GM18499 (cell line): ENCODE data around the gene PAX7.

Experiments
- ATAC-seq: cut with Tn5 transposase; IDR thresholded peaks from one replicate; pipeline ENCODE4 v1.9.1; 2021; ENCODE audit warnings: moderate number of reproducible peaks; ENCODE audit not compliant: insufficient read depth, unreplicated experiment

The PAX7 gene

GRCh38 chr1:18618546-18619466, 11.8 kb upstream of the PAX7 start:
- ATAC-seq: no peak

DNA sequence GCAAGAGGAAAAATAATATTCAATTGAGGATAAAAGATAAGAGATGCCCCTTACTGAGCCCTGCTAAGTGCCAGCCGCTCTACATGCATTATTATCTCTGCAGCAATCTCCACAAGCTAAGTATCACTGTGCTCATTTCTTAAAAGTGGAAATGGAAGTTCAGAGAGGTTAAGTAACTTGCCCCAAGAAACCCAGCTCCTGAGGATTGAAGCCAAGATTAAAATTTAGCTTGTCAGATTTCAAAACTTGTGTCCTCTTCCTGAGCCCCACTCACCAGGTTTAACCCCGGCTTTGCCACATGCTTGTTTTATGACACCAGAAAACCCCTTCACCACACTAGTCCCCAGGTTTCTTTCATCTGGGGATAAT, 11.2 kb upstream of the PAX7 start:
- ATAC-seq: no peak

DNA sequence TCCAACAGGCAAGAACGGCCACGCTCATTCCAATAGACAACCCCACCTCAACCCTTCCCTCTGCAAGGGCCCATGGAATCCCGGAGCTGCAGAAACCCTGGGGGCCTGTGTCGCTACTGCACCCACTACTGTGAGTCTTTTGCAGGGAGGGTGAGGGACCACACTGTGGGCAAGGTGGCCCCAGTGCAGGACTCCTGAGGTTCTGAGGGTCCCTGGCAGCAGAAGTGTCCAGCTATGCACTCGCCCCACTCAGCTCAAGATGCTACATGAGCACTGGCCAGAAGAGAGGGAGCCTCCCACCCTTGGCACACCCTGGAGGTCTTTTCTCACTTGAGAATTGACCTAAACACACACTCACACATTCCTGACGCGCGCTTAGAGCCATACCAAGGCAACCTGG, 2.1 kb upstream of the PAX7 start:
- ATAC-seq: no peak

DNA sequence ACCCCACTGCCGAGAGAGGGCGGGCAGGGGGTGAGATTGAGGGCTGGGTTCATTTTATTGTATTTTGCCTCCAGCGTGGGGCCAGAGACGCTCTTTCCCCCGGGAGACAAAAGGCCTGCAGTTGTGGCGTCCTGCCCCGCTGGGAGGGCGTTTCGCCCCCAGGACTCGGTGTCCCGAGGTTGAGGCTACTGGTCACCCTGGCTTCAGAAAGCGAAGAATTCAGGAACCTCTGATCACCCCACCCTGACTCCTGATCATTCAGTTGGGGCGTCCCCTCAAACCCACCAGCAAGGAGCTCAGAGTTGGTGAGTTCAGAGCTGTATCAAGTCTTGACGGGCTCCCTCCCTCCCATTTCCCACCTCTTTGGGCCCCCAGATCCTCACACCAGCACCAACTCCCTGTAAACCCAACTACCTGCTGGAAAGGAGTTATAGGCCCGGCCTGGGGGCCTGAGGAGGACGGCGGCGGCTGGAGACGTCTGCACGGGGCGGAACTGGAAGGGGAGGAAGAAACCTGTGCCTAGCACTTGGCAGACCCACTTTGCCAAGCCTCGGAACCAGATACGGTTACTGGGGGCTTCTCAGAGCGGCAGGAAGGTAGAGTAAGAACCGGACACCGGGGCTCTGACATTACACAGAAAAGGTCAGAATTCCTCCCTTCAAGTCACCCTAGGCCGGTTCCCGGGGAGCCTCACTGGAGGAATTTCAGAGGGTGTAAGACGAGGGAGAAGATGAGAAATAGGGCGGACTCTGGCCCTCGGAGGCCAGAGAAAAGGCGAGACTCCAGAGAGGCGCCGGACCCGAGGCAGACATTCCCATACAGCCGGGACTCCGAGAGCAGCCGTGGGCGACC, 761 bp upstream of the PAX7 start:
- ATAC-seq: no peak

- no peak for ATAC-seq
Observed at GRCh38 chr1:18631496-18632217, 1.0 kb downstream of the PAX7 start.

GRCh38 chr1:18632218-18632588, 1.6 kb downstream of the PAX7 start:
- no peak for ATAC-seq

DNA sequence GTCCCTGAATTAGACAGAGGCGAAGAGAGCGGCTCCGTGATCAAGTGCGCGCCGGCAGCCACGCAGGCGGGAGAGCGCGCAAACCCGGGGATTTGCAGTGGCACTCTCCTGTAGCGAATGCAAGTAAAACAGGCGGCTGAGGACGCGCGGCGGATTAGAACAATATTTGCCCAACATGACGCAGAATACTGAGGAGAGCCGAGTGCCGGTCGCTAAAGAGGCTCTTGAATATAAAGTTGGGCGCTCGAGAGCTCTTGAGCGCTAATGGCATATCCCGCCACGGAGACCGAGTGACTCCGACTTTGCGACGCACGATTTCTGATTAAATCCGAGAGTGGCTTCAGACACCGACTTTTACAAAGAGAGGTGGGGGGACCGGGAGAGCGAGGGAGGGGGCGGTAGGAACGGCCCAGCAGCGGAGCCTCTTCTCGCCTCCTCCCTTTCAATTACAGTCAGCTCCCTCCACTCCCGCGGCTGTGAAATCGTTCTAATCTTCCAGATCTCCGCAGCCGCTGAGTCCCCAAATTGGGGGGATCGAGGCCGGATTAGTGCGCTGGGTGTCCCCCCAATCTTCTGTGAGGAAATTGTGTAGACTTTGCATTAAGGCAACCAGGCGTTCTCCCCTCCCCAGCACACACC, 2.3 kb downstream of the PAX7 start:
- no peak for ATAC-seq

- ATAC-seq: no peak
Observed at GRCh38 chr1:18633422-18634155, 2.9 kb downstream of the PAX7 start.

DNA sequence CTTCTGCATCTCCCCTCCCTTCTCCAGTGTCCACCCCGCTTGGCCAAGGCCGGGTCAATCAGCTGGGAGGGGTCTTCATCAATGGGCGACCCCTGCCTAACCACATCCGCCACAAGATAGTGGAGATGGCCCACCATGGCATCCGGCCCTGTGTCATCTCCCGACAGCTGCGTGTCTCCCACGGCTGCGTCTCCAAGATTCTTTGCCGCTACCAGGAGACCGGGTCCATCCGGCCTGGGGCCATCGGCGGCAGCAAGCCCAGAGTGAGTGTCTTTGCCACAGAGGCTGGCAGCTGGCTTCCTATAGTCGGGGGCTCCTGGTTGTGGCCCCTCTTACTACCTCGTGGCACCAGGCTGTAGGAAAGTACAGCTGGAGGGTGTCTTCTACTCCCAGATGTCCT, 3.6 kb downstream of the PAX7 start:
- no peak for ATAC-seq

GRCh38 chr1:18635070-18635577, 4.5 kb downstream of the PAX7 start:
- no peak for ATAC-seq

GRCh38 chr1:18635891-18636595, 5.4 kb downstream of the PAX7 start:
- no peak for ATAC-seq

DNA sequence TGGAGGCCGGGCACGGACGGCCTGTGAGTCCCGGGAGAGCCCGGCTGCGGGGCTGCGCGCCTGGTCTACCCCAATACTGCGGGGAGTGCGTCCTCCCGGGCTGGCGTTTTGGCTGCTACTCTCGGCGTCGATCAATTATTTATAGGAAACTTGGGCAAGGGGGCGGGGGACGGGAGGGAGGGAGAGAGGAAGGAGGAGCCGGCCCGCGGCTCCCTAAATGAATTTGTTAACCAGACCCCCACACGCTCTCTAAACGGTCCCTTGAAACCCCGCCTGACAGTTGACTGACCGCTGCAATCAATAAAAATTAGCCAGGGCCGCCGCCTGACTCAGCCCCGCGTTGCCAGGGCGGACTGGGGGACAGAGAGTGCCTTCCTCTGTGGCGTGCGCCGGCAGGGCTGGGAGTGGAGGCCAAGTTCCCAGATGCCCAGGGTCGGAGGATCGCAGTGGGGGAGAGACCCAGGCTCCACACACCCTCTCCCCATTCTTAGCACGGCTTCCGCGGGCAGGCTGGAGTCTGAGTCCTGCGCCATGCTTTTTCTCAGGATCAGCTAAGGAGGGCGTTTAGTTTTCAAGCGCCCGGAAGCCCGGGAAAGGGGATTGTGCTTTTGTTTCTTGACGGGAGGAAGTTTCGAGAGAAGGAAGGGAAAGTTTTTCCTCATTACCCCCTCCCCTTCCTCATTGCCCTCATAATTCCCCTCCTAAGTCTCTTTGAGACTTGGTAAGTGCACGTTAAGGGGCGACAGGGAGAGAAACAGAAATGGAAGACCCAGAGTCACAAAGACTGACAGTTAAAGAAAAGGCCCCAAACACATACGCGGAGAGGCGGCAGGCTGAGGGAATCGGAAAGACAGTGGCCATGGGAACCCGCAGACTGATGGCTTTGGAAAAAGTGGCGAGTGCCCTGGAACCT, 6.2 kb downstream of the PAX7 start:
- no peak for ATAC-seq

- no peak for ATAC-seq
Observed at GRCh38 chr1:18637511-18637960, 6.9 kb downstream of the PAX7 start.

DNA sequence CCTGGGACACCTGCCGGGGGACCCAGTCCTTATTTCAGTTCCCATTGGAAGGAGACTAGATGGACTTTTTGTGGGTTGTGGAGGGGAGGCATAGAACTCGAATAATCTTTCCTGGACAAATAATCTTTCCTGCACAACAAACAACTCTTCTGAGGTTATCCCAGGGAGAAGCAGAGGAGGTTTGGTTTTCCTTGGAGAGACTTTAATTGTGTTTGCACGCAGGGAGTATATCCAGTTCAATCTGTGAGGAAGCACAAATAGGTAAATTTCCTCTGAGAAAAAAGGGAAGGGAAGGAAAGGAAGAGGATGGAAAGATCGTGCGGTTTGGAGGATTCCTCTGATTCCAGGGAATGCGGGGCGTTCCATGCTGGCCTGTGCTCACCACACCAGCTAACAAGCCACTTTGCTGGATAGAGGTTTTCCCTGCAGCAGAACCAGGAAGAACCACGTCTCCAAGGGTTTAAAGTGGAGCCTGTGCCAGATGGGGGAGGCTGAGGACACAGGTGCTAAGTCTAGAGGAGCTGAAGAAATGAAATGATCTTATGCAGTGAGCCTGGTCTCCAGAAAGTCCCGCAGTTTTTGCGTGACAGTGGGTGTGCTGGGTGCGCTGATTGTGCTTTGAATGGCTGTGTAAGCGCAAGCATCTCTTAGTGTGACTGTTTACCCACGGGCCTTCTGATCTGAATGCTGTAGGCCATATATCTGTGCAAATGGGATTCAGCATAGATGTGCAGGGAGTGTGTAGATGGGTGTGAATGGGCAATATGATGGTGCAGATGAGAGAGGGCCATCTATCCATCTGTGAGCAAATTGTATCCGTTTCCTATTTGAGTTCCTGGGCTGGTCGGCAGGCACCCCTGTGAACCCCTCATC, 7.6 kb downstream of the PAX7 start:
- ATAC-seq: no peak

- no peak for ATAC-seq
Observed at GRCh38 chr1:18638835-18639364, 8.3 kb downstream of the PAX7 start.

GRCh38 chr1:18639368-18640055, 8.9 kb downstream of the PAX7 start:
- no peak for ATAC-seq
